HEK293 (cell line): Measurements from ENCODE around the gene PPP2R3A.

ENCODE experiments used
- CTCF ChIA-PET: fragments of 350-600 bp; formaldehyde crosslinking; extraction: SDS; loops from one replicate; lab custom pipeline; 2021; ENCODE audit warnings: antibody characterized with exemption; lab: Yijun Ruan, JAX
- POLR2A ChIA-PET: fragments of 300-600 bp; formaldehyde crosslinking; extraction: SDS; loops from one replicate; lab custom pipeline; 2020; ENCODE audit warnings: antibody characterized with exemption, inconsistent platforms; lab: Yijun Ruan, JAX
- H3K27ac ChIP-seq: fragments of 200-500 bp; sonication (Bioruptor generic); 2 replicates; pipeline ENCODE4 v1.5.1; 2014; ENCODE audit warnings: low read depth, low read length, control low read depth, inconsistent platforms; ENCODE audit errors: extremely low read depth
- H3K36me3 ChIP-seq, 2 experiments: fragments of 200-500 bp in 1 of 2; sonication (Bioruptor generic) in 1 of 2; 1 replicate in 1 of 2; 2 replicates in 1 of 2; pipeline ENCODE4 v1.5.1; 2014 to 2017; ENCODE audit warnings: inconsistent platforms in 2 of 2, low read length in 2 of 2; ENCODE audit not compliant: control insufficient read depth in 2 of 2, insufficient read depth in 1 of 2
- H3K4me1 ChIP-seq: fragments of 200-500 bp; sonication (Bioruptor generic); 2 replicates; pipeline ENCODE4 v1.5.1; 2014; ENCODE audit warnings: mild to moderate bottlenecking, low read length, inconsistent platforms; ENCODE audit not compliant: control insufficient read depth, insufficient read depth
- H3K4me3 ChIP-seq: 2 replicates; pipeline ENCODE4 v1.5.1; 2011; ENCODE audit warnings: low read depth, mild to moderate bottlenecking, control low read depth, low read length, moderate library complexity
- H3K9me3 ChIP-seq: fragments of 200-500 bp; sonication (Bioruptor generic); 2 replicates; pipeline ENCODE4 v1.5.1; 2014; ENCODE audit warnings: low read depth, low read length, inconsistent platforms; ENCODE audit not compliant: control insufficient read depth, insufficient read depth
- GLI2 ChIP-seq: fragments of 450-650 bp; formaldehyde crosslinking; IDR thresholded peaks from 2 replicates; pipeline ENCODE4; 2017; ENCODE audit warnings: missing biosample characterization, missing genetic modification characterization, low read depth, borderline replicate concordance
- SP3 ChIP-seq: fragments of 450-650 bp; formaldehyde crosslinking; IDR thresholded peaks from 2 replicates; pipeline ENCODE4 v1.5.1; 2016; ENCODE audit warnings: missing biosample characterization, missing genetic modification characterization
- TSHZ1 ChIP-seq: fragments of 450-650 bp; formaldehyde crosslinking; IDR thresholded peaks from 2 replicates; pipeline ENCODE4 v1.5.1; 2016; ENCODE audit warnings: missing biosample characterization, missing genetic modification characterization, borderline replicate concordance
- YY2 ChIP-seq: fragments of 450-650 bp; formaldehyde crosslinking; IDR thresholded peaks from 2 replicates; pipeline ENCODE4 v1.5.1; 2016; ENCODE audit warnings: missing biosample characterization, missing genetic modification characterization
- ZBTB21 ChIP-seq: fragments of 450-650 bp; formaldehyde crosslinking; IDR thresholded peaks from 2 replicates; pipeline ENCODE4 v1.5.1; 2017; ENCODE audit warnings: missing biosample characterization, missing genetic modification characterization
- ZFP41 ChIP-seq: fragments of 450-650 bp; formaldehyde crosslinking; IDR thresholded peaks from 2 replicates; pipeline ENCODE4 v1.5.1; 2016; ENCODE audit warnings: missing biosample characterization, missing genetic modification characterization, borderline replicate concordance
- ZNF184 ChIP-seq: fragments of 450-650 bp; IDR thresholded peaks from 2 replicates; pipeline ENCODE4 v1.5.1; 2018; ENCODE audit warnings: missing biosample characterization, mild to moderate bottlenecking, missing genetic modification characterization
- ZNF221 ChIP-seq: fragments of 450-650 bp; formaldehyde crosslinking; IDR thresholded peaks from 2 replicates; pipeline ENCODE4 v1.5.1; 2017; ENCODE audit warnings: missing biosample characterization, missing genetic modification characterization, borderline replicate concordance
- ZNF239 ChIP-seq: fragments of 450-650 bp; formaldehyde crosslinking; IDR thresholded peaks from 2 replicates; pipeline ENCODE4 v1.5.1; 2016; ENCODE audit warnings: missing biosample characterization, missing genetic modification characterization
- ZNF324 ChIP-seq: fragments of 450-650 bp; formaldehyde crosslinking; IDR thresholded peaks from 2 replicates; pipeline ENCODE4 v1.5.1; 2016; ENCODE audit warnings: missing biosample characterization, missing genetic modification characterization
- ZNF548 ChIP-seq: fragments of 450-650 bp; formaldehyde crosslinking; IDR thresholded peaks from 2 replicates; pipeline ENCODE4 v1.5.1; 2016; ENCODE audit warnings: missing biosample characterization, missing genetic modification characterization
- ZNF670 ChIP-seq: fragments of 450-650 bp; formaldehyde crosslinking; IDR thresholded peaks from 2 replicates; pipeline ENCODE4 v1.5.1; 2016; ENCODE audit warnings: missing biosample characterization, missing genetic modification characterization, low read depth
- ZNF707 ChIP-seq: fragments of 450-650 bp; formaldehyde crosslinking; IDR thresholded peaks from 2 replicates; pipeline ENCODE4 v1.5.1; 2016; ENCODE audit warnings: missing biosample characterization, missing genetic modification characterization
- ZNF776 ChIP-seq: fragments of 450-650 bp; formaldehyde crosslinking; IDR thresholded peaks from 2 replicates; pipeline ENCODE4 v1.5.0; 2017; ENCODE audit warnings: missing biosample characterization, missing genetic modification characterization, borderline replicate concordance
- TF ChIP-seq, protein P1 (sequence below): fragments of 450-650 bp; formaldehyde crosslinking; IDR thresholded peaks from 2 replicates; pipeline ENCODE4 v1.5.1; 2016; ENCODE audit warnings: missing biosample characterization, missing genetic modification characterization
- TF ChIP-seq, protein P2 (sequence below): fragments of 450-650 bp; formaldehyde crosslinking; IDR thresholded peaks from 2 replicates; pipeline ENCODE4 v1.5.1; 2017; ENCODE audit warnings: missing biosample characterization, missing genetic modification characterization

Gene PPP2R3A

GRCh38 chr3:136141291-136141785 lies 175.8 kb downstream of the PPP2R3A start (continued):
- TF ChIP-seq ZNF670 = no peak
- TF ChIP-seq, protein P1, sequence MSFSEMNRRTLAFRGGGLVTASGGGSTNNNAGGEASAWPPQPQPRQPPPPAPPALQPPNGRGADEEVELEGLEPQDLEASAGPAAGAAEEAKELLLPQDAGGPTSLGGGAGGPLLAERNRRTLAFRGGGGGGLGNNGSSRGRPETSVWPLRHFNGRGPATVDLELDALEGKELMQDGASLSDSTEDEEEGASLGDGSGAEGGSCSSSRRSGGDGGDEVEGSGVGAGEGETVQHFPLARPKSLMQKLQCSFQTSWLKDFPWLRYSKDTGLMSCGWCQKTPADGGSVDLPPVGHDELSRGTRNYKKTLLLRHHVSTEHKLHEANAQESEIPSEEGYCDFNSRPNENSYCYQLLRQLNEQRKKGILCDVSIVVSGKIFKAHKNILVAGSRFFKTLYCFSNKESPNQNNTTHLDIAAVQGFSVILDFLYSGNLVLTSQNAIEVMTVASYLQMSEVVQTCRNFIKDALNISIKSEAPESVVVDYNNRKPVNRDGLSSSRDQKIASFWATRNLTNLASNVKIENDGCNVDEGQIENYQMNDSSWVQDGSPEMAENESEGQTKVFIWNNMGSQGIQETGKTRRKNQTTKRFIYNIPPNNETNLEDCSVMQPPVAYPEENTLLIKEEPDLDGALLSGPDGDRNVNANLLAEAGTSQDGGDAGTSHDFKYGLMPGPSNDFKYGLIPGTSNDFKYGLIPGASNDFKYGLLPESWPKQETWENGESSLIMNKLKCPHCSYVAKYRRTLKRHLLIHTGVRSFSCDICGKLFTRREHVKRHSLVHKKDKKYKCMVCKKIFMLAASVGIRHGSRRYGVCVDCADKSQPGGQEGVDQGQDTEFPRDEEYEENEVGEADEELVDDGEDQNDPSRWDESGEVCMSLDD (tag by site-specific recombination) = no peak
- no peak for TF ChIP-seq ZNF776 (tag by site-specific recombination)
- TF ChIP-seq ZNF239 = no peak

DNA sequence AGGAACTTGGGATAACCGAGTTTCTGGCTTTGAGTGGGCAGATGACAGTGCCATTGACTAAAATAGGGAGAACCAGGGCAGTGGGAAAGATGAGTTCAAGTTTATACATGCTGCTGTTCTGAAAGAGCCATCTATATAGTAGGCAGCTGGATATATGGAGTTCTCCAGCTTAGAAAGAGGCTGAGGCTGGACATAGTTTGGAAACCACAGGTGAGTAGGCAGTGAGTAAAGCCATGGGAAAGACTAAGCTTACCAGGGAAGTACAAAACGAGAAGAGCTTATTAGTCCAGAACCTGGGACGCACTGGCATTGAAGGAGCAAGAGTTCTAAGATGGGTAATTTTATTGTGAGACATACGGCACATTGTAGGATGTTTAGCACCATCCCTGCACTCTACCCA lies 176.4 kb downstream of the PPP2R3A start:
- Histone ChIP-seq H3K9me3 (no peaks in the 10 kb centered on the region), H3K4me1 (no peaks in the 10 kb centered on the region), H3K36me3 (peaks cover 0 to 9% of the 10 kb centered on the region in 2 experiments; a peak in 1 of 3 replicates), H3K4me3 (no peak overlapping the region)
- POLR2A ChIA-PET = interaction anchor here (1.3 kb wide), 1 partner anchor 51 kb away, joined by 4 read pairs; no protein-coding TSS in a partner anchor
- CTCF ChIA-PET = interaction anchor here (0.6 kb wide), 1 partner anchor 67 kb away, joined by 3 read pairs; no protein-coding TSS in a partner anchor
- TF ChIP-seq ZNF184 (tag by site-specific recombination) (no peak), ZNF707 (no peak), ZNF239 (no peak), SP3 (tag by site-specific recombination) (no peak), ZNF221 (tag by site-specific recombination) (no peak), ZNF548 (no peak), GLI2 (tag by site-specific recombination) (no peak), TSHZ1 (tag by site-specific recombination) (no peak), ZNF324 (tag by site-specific recombination) (no peak), ZFP41 (tag by site-specific recombination) (no peak), ZBTB21 (tag by site-specific recombination) (no peak), YY2 (tag by site-specific recombination) (no peak)
- TF ChIP-seq, protein P2, sequence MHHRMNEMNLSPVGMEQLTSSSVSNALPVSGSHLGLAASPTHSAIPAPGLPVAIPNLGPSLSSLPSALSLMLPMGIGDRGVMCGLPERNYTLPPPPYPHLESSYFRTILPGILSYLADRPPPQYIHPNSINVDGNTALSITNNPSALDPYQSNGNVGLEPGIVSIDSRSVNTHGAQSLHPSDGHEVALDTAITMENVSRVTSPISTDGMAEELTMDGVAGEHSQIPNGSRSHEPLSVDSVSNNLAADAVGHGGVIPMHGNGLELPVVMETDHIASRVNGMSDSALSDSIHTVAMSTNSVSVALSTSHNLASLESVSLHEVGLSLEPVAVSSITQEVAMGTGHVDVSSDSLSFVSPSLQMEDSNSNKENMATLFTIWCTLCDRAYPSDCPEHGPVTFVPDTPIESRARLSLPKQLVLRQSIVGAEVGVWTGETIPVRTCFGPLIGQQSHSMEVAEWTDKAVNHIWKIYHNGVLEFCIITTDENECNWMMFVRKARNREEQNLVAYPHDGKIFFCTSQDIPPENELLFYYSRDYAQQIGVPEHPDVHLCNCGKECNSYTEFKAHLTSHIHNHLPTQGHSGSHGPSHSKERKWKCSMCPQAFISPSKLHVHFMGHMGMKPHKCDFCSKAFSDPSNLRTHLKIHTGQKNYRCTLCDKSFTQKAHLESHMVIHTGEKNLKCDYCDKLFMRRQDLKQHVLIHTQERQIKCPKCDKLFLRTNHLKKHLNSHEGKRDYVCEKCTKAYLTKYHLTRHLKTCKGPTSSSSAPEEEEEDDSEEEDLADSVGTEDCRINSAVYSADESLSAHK (tag by site-specific recombination) = no peak
- TF ChIP-seq, all 188 proteins: peak for 0
- H3K27ac ChIP-seq = no peak overlapping the region
